K562 (cell line): ENCODE results near the gene LBHD2. TPM values are rescaled to one million over a fixed set of nuclear protein-coding genes. Genes with fewer than 3 reads are reported as not detected.
A peak's percentile ranks its signal among the peaks of the same experiment; 100 is the strongest.

Experiments
- AFF1 ChIP-seq, 2 experiments: fragments of 450-650 bp; IDR thresholded peaks; 2 replicates each; pipeline ENCODE4 v1.6.1; 2018; ENCODE audit warnings: mild to moderate bottlenecking in 2 of 2, low read depth in 1 of 2; ENCODE audit not compliant: partially characterized antibody in 2 of 2
- CREBBP ChIP-seq: IDR thresholded peaks from one replicate; pipeline ENCODE4 v1.6.1; 2012; ENCODE audit warnings: low read depth, mild to moderate bottlenecking, control low read depth, inconsistent platforms, low read length
- CTBP1 ChIP-seq: fragments of 450-650 bp; IDR thresholded peaks from 2 replicates; pipeline ENCODE4 v1.6.1; 2016; ENCODE audit warnings: borderline replicate concordance
- E2F5 ChIP-seq: sonication (generic); formaldehyde crosslinking; IDR thresholded peaks from 2 replicates; pipeline ENCODE4 v1.8.0; 2022; ENCODE audit warnings: mild to moderate bottlenecking, missing genetic modification reagents
- GATAD2A ChIP-seq: fragments of 450-650 bp; IDR thresholded peaks from 2 replicates; pipeline ENCODE4 v1.6.1; 2017
- HDAC2 ChIP-seq: fragments of 450-650 bp; IDR thresholded peaks from 2 replicates; pipeline ENCODE4 v1.6.1; 2016; ENCODE audit warnings: mild to moderate bottlenecking
- HDAC8 ChIP-seq: fragments of 450-650 bp; IDR thresholded peaks from 2 replicates; pipeline ENCODE4 v1.6.1; 2016; ENCODE audit warnings: mild to moderate bottlenecking, missing genetic modification characterization, moderate library complexity, missing compliant biosample characterization
- HLTF ChIP-seq: fragments of 450-650 bp; IDR thresholded peaks from 2 replicates; pipeline ENCODE4 v1.6.1; 2016
- HMG20B ChIP-seq: fragments of 250-450 bp; sonication (Bioruptor Pico); IDR thresholded peaks from 2 replicates; pipeline ENCODE4 v1.5.0; 2021; ENCODE audit warnings: mild to moderate bottlenecking
- KLF10 ChIP-seq: fragments of 250-450 bp; sonication (Bioruptor Pico); IDR thresholded peaks from 2 replicates; pipeline ENCODE4 v1.6.1; 2021; ENCODE audit warnings: matching md5 sums
- NELFE ChIP-seq: IDR thresholded peaks from 2 replicates; pipeline ENCODE4 v1.6.1; 2011; ENCODE audit warnings: mild to moderate bottlenecking; ENCODE audit not compliant: insufficient read depth, insufficient read length
- NFIX ChIP-seq: fragments of 250-450 bp; sonication (Bioruptor Pico); IDR thresholded peaks from 2 replicates; pipeline ENCODE4 v1.4.0; 2020; ENCODE audit warnings: low read depth, mild to moderate bottlenecking, moderate library complexity
- PKNOX1 ChIP-seq: fragments of 450-650 bp; IDR thresholded peaks from 2 replicates; pipeline ENCODE4 v1.6.1; 2016
- RFX5 ChIP-seq: IDR thresholded peaks from 2 replicates; pipeline ENCODE4 v1.6.1; 2011; ENCODE audit warnings: low read depth, mild to moderate bottlenecking, improper control_type of control experiment, low read length
- SRSF7 ChIP-seq: fragments of 200-400 bp; formaldehyde crosslinking; optimal IDR thresholded peaks from 2 replicates; pipeline ENCODE3; 2017; ENCODE audit warnings: mild to moderate bottlenecking, low read depth, low read length
- TOE1 ChIP-seq, 2 experiments: fragments of 450-650 bp in 1 of 2; sonication (generic) in 1 of 2; formaldehyde crosslinking in 1 of 2; IDR thresholded peaks; 2 replicates each; pipeline versions ENCODE4 v1.7.1 to v1.8.0; 2016 to 2022; ENCODE audit warnings: borderline replicate concordance in 2 of 2, mild to moderate bottlenecking in 2 of 2, antibody characterized with exemption in 1 of 2, inconsistent platforms in 1 of 2, low read depth in 1 of 2, missing genetic modification reagents in 1 of 2, moderate library complexity in 1 of 2
- ZFPM2 ChIP-seq: fragments of 250-450 bp; sonication (Bioruptor Pico); IDR thresholded peaks from 2 replicates; pipeline ENCODE4 v1.5.1; 2022; ENCODE audit warnings: mild to moderate bottlenecking
- ZNF143 ChIP-seq: sonication (generic); formaldehyde crosslinking; IDR thresholded peaks from 2 replicates; pipeline ENCODE4 v1.9.0; 2022; ENCODE audit warnings: mild to moderate bottlenecking, missing genetic modification reagents
- ZNF232 ChIP-seq: sonication (generic); formaldehyde crosslinking; IDR thresholded peaks from 2 replicates; pipeline ENCODE4 v1.8.0; 2022; ENCODE audit warnings: mild to moderate bottlenecking, missing genetic modification reagents
- ZNF507 ChIP-seq: conservative IDR thresholded peaks from 2 replicates; pipeline ENCODE4 v1.6.1; 2017; ENCODE audit warnings: missing genetic modification characterization, missing compliant biosample characterization
- ZNF740 ChIP-seq, 3 experiments: fragments of 200-800 bp in 1 of 3; sonication (Bioruptor generic) in 1 of 3; sonication (generic) in 1 of 3; formaldehyde crosslinking in 1 of 3; IDR thresholded peaks; 2 replicates each; pipeline versions ENCODE4 v1.6.1 to v1.8.0; 2016 to 2022; ENCODE audit warnings: mild to moderate bottlenecking in 2 of 3, missing compliant biosample characterization in 2 of 3, missing genetic modification characterization in 2 of 3, missing genetic modification reagents in 1 of 3
- polyA plus RNA-seq, 8 experiments: library from polyadenylated mRNA; depleted of rRNA in 4 of 8; stranded (reverse) in 5 of 8; unstranded in 3 of 8; fragments of >200 nt; fragmentation: Nextera tagmentation in 2 of 8; fragmentation: Illumina TruSeq in 1 of 8; extraction: Ambion mirVana in 2 of 8; extraction: Trizol in 1 of 8; gene quantifications; 2 replicates each; pipeline versions ENCODE4 v1.2.1 to v1.2.3, GENCODE V29; 2011 to 2014; ENCODE audit warnings: inconsistent platforms in 1 of 8, missing spikeins in 1 of 8
- total RNA-seq, 7 experiments: library from RNA; depleted of rRNA in 6 of 7; stranded (reverse); fragments of >200 nt in 6 of 7; fragmentation: Illumina TruSeq in 2 of 7; extraction: Trizol in 2 of 7; gene quantifications; 2 replicates each; pipeline versions ENCODE4 v1.2.1 to v1.2.3, GENCODE V29; 2011 to 2021; ENCODE audit warnings: low replicate concordance in 1 of 7

LBHD2 gene
- total and polyA plus RNA-seq, 9 of the 15 experiments (the other 6 are each of a cell fraction or from before 2014, with no cell fraction given), result not detected

- peak in 1 of 2 experiments; percentile 33 for TF ChIP-seq AFF1 (IDR thresholded peaks at IDR 0.05; ENCODE audit: low read depth in 1 of 2, partially characterized antibody in 2 of 2)
- TF ChIP-seq GATAD2A, result peak; percentile 75; the same call in 1 of the 2 replicates
- TF ChIP-seq TOE1 (IDR thresholded peaks at IDR 0.05; ENCODE audit: borderline replicate concordance), result peak; percentile 54; the same call in 1 of the 2 replicates
- no peak for TF ChIP-seq TOE1 (CRISPR knock-in tag; IDR thresholded peaks at IDR 0.05; ENCODE audit: borderline replicate concordance, low read depth)
- TF ChIP-seq NELFE, result no peak
- no peak for TF ChIP-seq ZNF507 (tag)
- TF ChIP-seq ZNF740 (CRISPR knock-in tag; IDR thresholded peaks at IDR 0.05), result no peak
- no peak; a peak in 1 of 4 replicates for TF ChIP-seq ZNF740 (tag; IDR thresholded peaks at IDR 0.05)
- TF ChIP-seq ZNF143, result no peak
- no peak for TF ChIP-seq NFIX (CRISPR knock-in tag)
- no peak for TF ChIP-seq CREBBP
- peak; percentile 57; the same call in 1 of the 2 replicates for TF ChIP-seq HDAC2
- no peak for TF ChIP-seq RFX5
- peak; percentile 38; the same call in 1 of the 2 replicates for TF ChIP-seq CTBP1
- no peak for TF ChIP-seq SRSF7
- no peak for TF ChIP-seq HMG20B (CRISPR knock-in tag)
- TF ChIP-seq ZFPM2, result no peak
- peak; percentile 11; the same call in 1 of the 2 replicates for TF ChIP-seq PKNOX1
- TF ChIP-seq ZNF232, result no peak
- TF ChIP-seq KLF10 (CRISPR knock-in tag), result no peak
- no peak for TF ChIP-seq HLTF
- TF ChIP-seq E2F5, result no peak
- TF ChIP-seq HDAC8 (tag), result no peak
Observed at GRCh38 chr14:103136388-103137271, 52.6 kb downstream of the LBHD2 start (continued).
